T-helper 22 cell (primary cell): Measurements from ENCODE around the gene PPTC7.
"Not testable (repeated sequence)": the region's sequence is repeated elsewhere in the genome, so short reads cannot be mapped to it uniquely, and the experiment has no call there.

Source experiments
- DNase-seq: peaks from one replicate; pipeline ENCODE4 v3.0.0-alpha.2; 2020; ENCODE audit warnings: low read depth

PPTC7 gene

DNA sequence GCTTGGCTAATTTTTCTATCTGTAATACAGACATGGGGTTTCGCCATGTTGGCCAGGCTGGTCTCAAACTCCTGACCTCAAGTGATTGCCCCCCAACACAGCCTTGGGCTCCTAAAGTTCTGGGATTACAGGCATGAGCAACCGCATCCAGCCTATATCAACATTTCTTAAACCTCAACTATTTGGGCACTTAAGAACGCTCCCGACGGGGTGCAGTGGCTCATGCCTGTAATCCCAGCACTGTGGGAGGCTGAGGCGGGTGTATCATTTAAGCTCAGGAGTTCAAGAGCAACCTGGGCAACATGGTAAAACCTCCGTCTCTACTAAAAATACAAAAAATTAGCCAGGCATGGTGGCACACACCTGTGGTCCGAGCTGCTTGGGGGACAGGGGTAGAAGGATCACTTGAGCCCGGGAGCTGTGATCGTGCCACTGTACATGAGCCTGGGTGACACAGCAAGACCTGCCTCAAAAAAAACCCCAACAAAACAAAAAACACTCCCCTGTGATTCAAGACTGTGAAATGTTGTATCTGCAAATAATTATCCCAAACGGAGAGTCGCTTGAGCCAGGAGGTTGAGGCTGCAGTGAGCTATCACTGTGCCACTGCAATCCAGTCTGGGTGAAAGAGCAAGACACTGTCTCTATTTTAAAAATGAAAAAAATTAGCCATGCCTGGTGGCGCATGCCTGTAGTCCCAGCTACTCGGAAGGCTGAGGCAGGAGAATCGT, 21.5 kb downstream of the PPTC7 start:
- no peak for DNase-seq

GRCh38 chr12:110560946-110561345, 22.2 kb downstream of the PPTC7 start:
- no peak for DNase-seq

- DNase-seq = no peak
Measured at GRCh38 chr12:110560048-110560447, 23.1 kb downstream of the PPTC7 start.

GRCh38 chr12:110558945-110559344, 24.2 kb downstream of the PPTC7 start:
- not testable (repeated sequence) for DNase-seq

GRCh38 chr12:110557300-110557699, 25.8 kb downstream of the PPTC7 start:
- DNase-seq = no peak

GRCh38 chr12:110556705-110557104, 26.4 kb downstream of the PPTC7 start:
- no peak for DNase-seq

DNA sequence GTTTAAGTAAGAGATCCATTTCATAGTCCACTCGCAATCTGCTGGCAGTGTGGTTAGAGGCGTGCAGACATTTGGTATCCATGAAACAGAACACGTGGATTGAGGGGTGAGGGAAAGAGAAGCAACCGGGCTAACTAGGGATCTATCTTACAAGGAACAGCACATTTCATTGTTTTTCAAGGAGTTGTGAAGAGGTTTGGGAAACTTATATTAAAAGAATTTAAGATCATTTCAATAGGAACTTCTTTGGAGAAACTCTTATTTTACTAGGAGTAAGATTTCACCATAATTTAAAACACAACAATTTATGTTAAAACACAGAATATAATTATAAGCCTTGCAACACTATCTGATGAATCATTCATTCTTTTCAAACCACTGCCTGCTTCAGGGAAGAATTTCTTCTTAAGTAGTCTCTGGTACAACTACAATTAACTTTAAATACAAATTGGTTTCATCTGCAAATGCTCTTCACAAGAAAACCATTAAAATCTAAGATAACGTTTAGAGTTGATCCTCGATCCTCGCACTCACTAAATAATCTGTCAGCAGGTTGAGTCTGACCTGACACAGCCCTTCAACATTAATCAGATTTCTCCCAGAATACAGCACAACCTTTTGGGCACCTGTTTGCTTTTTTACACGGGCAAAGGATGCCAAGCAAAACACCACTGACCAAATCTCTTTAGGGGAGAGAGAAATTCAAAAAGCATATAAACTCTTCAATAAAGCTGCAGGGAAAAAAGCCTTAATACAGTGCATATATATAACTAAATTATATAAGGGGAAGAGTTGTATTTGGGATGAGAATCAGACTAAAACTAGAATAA, 27.3 kb downstream of the PPTC7 start:
- DNase-seq = no peak

DNA sequence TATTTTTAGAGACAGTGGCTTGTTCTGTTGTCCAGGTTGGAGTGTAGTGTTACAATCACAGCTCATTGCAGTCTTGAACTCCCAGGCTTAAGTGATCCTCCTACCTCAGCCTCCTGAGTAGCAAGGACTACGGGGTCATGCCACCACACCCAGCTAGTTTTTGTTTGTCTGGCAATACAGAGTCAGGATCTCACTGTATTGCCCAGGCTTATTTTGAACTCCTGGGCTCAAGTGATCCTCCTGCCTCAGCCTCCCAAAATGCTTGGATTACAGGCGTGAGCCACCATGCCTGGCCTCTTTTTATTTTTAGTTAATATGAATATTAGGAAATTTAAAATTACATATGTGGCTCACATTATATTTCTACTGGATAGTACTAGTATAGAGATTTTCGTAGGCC, 28.9 kb downstream of the PPTC7 start:
- no peak for DNase-seq

GRCh38 chr12:110550981-110551380, 32.1 kb downstream of the PPTC7 start:
- no peak for DNase-seq

DNA sequence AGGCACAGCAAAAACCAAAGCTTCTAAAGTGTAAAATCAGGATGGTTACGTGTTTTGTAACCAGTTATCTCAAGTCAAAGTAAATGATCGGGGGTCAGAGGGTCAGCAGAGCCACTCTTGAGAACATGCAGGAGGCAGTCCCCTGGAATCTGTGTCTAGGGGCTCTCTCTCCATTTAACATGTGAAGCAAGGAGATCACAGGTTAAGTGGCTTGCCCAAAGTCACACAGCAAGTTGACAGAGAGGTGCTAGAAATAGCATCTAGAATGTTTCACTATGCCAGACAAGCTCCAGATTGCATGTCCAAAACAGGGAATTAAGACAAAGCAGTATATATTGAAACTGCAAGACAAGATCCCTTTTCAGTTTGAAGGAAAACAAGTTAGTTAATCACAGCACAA, 33.4 kb downstream of the PPTC7 start:
- DNase-seq = no peak

- DNase-seq = no peak
Measured at GRCh38 chr12:110548678-110549077, 34.4 kb downstream of the PPTC7 start.

GRCh38 chr12:110547090-110547489, 36.0 kb downstream of the PPTC7 start:
- no peak for DNase-seq

GRCh38 chr12:110546339-110546738, 36.8 kb downstream of the PPTC7 start:
- no peak for DNase-seq

DNA sequence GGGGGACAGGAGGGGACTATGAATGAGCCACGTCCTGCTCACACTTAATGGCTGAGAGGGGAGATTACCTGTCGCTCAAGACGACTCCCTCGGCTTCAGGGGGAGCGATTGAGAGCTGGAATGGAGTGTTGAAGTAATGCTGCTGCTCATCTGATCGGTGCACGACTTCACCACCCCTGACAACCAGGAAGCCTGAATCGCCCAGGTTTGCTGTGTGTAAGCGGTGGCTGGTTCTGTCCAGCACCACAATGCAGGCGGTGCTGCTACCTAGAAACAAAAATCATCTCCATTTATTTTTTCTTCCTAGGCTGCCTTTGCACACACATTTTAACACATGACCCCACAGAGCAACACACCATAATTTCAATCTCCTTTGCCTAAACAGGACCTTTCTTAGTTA, 37.3 kb downstream of the PPTC7 start:
- no peak for DNase-seq

- not testable (repeated sequence) for DNase-seq
Measured at GRCh38 chr12:110545259-110545658, 37.9 kb downstream of the PPTC7 start.

DNA sequence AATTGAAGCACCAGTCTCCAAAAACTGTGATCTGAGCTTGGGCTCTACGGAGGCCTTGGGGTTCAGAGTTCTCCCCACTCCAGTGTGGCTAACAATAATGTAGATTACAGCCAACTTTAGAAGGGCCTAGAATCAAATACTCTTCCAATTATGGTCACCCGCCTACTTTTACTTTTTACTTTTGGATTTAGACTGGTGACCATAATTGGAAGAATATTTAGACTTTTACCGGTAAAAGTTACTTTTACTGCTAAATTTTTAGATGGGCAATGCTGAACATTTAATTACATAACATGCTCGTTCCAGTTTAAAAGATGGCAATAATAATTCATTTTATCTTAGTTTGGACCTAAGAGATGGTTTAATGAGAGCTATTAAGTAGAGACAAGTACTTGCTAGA, 39.2 kb downstream of the PPTC7 start:
- DNase-seq = no peak

DNA sequence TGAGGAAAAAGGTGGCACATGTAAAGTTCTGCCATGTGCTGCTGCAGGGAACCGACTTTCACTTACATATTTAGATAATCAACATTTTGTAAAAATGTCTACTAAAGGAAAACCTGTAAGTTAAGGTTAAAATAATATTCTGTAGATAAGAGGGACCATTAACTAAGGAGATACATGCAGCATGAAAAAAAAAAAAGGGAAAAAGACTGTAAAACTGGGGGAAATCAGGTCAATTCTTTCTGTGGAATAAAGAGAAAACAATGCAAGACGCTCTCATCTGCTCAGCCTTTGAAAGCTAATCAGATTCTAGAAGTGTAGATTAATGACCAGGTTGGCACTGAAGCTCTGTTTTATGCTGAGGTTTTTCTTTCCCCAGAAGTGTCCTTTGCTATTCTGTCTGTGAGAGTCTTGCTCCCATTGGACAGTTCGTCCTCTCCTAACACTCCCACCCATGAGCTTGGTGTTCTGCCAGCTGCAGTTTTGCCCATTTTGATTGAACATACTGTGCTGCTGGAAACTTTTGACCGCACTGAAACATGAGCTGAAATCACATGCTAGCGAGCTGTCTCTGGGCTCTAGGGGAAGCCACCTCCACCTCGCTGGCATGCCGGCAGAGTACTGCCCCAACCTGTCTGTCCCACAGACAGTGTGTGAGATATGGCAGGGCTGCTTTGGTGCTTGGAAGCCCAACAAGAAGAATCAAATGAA, 39.7 kb downstream of the PPTC7 start:
- no peak for DNase-seq

- DNase-seq = no peak
Measured at GRCh38 chr12:110540048-110540447, 43.1 kb downstream of the PPTC7 start.

GRCh38 chr12:110538869-110539622, 44.1 kb downstream of the PPTC7 start:
- DNase-seq = no peak

DNA sequence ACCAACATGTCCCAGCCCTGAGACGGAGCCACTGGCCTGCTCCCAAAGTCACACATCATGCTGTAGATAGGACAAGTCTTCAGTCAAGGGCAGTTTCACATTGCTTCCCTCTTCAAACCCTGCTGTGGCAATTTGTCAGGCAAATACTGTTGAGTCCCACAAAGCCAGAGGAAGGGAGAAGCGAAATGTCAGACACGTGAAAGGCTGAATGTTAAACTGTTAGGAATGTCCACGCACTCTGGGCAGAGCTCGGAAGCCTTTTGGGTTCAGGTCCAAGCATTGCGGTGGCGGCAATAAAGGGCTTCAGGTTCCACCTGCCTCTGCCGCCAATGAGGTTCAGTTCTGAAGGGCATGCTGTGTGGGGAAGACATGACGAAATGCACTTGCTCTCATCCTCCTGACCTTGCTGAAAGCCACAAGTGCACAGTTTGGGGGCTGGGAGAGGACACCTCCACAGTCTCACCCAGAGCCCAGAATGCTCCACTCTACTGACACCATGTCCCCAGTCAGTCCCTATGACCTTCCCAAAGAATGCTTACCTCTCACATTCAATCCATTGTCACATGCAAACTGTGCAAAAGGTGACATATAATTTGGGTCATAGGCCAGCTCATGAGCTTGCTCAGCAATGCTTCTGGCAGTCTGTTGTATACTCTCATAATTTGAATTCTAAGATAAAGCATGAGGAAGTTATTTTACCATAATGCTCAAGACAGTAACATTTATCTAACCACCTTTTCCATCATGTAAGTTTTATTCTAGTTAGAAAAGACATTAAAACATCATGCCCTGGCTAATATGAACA, 45.3 kb downstream of the PPTC7 start:
- no peak for DNase-seq
